HK-2 (cell line): ENCODE data around the gene TMEM248.
"Not testable (repeated sequence)": the region's sequence is repeated elsewhere in the genome, so short reads cannot be mapped to it uniquely, and the experiment has no call there.

Source experiments
- DNase-seq: peaks from one replicate; pipeline ENCODE4 v3.0.0-alpha.2; 2018; ENCODE audit not compliant: unreplicated experiment

The TMEM248 gene

DNA sequence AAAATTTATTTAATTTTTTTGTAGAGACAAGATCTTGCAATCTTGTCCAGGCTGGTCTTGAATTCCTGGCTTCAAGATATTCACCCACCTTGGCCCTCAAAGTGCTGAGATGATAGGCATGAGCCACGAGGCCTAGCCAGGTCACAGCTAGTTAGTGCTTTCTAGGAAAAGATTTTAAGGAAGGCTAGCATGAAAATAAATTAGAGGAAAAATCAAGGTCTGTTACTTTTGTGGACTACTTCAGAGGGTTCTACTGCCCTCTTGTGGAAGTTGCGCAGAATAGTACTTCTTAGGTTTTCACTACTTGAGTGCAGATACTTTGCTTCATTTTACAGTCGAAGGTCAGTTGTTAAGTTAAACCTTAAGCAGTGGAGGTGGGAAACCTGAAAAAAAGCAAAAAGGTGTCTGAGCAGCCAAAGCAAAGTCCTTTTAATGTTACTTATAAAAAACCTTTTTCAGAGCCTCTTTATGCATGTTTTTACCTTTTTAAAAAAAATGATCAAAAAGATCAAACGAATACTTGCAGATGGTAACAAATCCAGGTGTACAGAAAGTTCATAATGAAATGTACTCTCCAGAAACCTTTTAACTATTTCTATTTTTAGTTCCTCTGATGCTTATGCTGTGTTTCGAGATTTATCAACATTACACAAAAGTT is 79.7 kb downstream of the TMEM248 start:
- not testable (repeated sequence) for DNase-seq

DNA sequence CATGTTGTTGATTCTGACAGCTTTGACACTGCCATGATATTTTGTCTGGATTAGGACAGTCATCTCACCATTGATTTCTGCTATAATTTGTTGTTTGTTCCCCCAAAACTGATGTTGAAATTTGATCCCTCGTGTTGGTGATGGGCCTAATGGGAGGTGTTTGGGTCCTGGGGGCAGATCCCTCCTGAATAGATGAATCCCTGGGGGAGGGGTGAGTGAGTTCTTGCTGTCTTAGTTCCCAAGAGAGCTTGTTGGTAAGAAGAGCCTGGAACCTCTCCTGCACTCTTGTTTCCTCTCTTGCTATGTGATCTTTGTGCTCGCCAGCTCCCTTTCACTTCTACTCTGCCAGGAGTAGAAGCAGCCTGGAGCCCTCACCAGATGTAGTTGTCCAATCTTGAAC is 83.1 kb downstream of the TMEM248 start:
- DNase-seq: not testable (repeated sequence)

DNA sequence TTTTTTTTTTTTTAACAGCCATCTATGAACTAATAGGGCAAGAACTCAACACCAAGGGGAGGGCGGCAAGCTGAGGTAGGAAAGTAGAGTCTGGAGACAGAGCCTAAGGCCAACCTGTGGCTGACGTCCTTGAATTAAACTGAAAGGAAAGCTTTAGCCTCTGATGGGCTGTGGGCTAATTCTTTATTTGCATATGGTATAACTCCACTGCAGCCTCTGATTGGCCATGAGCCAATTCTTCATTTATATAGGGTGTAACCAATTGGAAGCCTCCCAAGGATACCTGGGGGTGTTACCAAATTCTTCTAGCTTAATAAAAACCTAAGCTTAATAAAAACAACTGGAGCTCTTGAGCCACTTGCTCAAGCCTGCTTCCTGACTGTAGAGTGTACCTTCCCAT is 85.9 kb downstream of the TMEM248 start:
- DNase-seq: no peak
